AG04450 (cell line): ENCODE data around the gene DCBLD1. TPM values are rescaled to one million over a fixed set of nuclear protein-coding genes. Genes with fewer than 3 reads are reported as not detected.

Experiments
- CTCF ChIA-PET: fragments of 300-600, 350-600 bp; formaldehyde crosslinking; extraction: SDS; loops from one replicate; lab custom pipeline; 2022; ENCODE audit warnings: antibody characterized with exemption, inconsistent platforms; lab: Charles Lee
- POLR2A ChIA-PET: fragments of 350-600 bp; formaldehyde crosslinking; extraction: SDS; loops from one replicate; lab custom pipeline; 2021; ENCODE audit warnings: antibody characterized with exemption, inconsistent platforms; lab: Yijun Ruan, JAX
- DNase-seq: peaks from one replicate; pipeline ENCODE4 v3.0.0-alpha.2; 2011; ENCODE audit warnings: low read depth, low spot score
- H3K27ac ChIP-seq: one replicate; pipeline ENCODE4 v1.5.1; 2012; ENCODE audit warnings: low read depth, low read length, control low read depth
- H3K27me3 ChIP-seq: one replicate; pipeline ENCODE4 v1.6.0; 2012; ENCODE audit warnings: low read length; ENCODE audit not compliant: control insufficient read depth, insufficient read depth
- H3K4me3 ChIP-seq: 2 replicates; pipeline ENCODE4 v1.5.1; 2011; ENCODE audit warnings: mild to moderate bottlenecking, low read depth, low read length, control low read depth
- H3K9me3 ChIP-seq: 2 replicates; pipeline ENCODE4 v1.5.1; 2012; ENCODE audit warnings: low read length; ENCODE audit not compliant: control insufficient read depth, insufficient read depth
- CTCF ChIP-seq: IDR thresholded peaks from 2 replicates; pipeline ENCODE4 v1.5.1; 2011; ENCODE audit warnings: low read depth, low read length, control low read depth, inconsistent platforms
- polyA plus RNA-seq: library from polyadenylated mRNA; depleted of rRNA; stranded (reverse); fragments of >200 nt; gene quantifications from 2 replicates; pipeline ENCODE4 v1.2.3, GENCODE V29; 2011

Gene DCBLD1
- polyA plus RNA-seq, 1 experiment: 19.0 TPM

- no peak overlapping the region for H3K4me3 ChIP-seq
- TF ChIP-seq CTCF: no peak
- CTCF ChIA-PET: no interaction called here
- no peaks in the 10 kb centered on the region for H3K9me3 ChIP-seq
- POLR2A ChIA-PET: no interaction called here
- H3K27ac ChIP-seq: no peak overlapping the region
- no peaks in the 10 kb centered on the region for H3K27me3 ChIP-seq
- DNase-seq: no peak
Observed at GRCh38 chr6:117502580-117502979, 20.1 kb downstream of the DCBLD1 start.

- TF ChIP-seq CTCF: no peak
- CTCF ChIA-PET: no interaction called here
Observed at GRCh38 chr6:117503211-117503610, 20.7 kb downstream of the DCBLD1 start.

GRCh38 chr6:117504478-117505144 is 22.1 kb downstream of the DCBLD1 start:
- ChIA-PET POLR2A (no interaction called here), CTCF (interaction anchor here (1.1 to 1.4 kb wide), 3 partner anchors 51 to 100 kb away, joined by 4 to 5 read pairs (median 4); no protein-coding TSS in a partner anchor)
- Histone ChIP-seq H3K27me3 (no peaks in the 10 kb centered on the region), H3K4me3 (no peak overlapping the region), H3K9me3 (no peaks in the 10 kb centered on the region), H3K27ac (no peak overlapping the region)
- no peak for DNase-seq
- TF ChIP-seq CTCF: no peak

More at GRCh38 chr6:117503211-117503610, 20.7 kb downstream of the DCBLD1 start:
- Histone ChIP-seq H3K27ac (no peak overlapping the region), H3K27me3 (no peaks in the 10 kb centered on the region), H3K4me3 (no peak overlapping the region), H3K9me3 (no peaks in the 10 kb centered on the region)
- POLR2A ChIA-PET: no interaction called here
- DNase-seq: no peak

- POLR2A ChIA-PET: interaction anchor here (1.2 kb wide), 1 partner anchor 22 kb away, joined by 3 read pairs; no protein-coding TSS in a partner anchor
- Histone ChIP-seq H3K27ac (no peak overlapping the region), H3K4me3 (no peak overlapping the region), H3K9me3 (no peaks in the 10 kb centered on the region), H3K27me3 (no peaks in the 10 kb centered on the region)
- no peak for TF ChIP-seq CTCF
- no peak for DNase-seq
- CTCF ChIA-PET: interaction anchor here (1.3 to 1.4 kb wide), 2 partner anchors 56 to 100 kb away, joined by 4 to 5 read pairs; no protein-coding TSS in a partner anchor
Observed at GRCh38 chr6:117505311-117505710, 22.8 kb downstream of the DCBLD1 start.

- H3K9me3 ChIP-seq: no peaks in the 10 kb centered on the region
- POLR2A ChIA-PET: interaction anchor here (1.0 to 1.2 kb wide), 2 partner anchors 23 to 96 kb away, joined by 3 read pairs; partner anchors contain the start of gene GOPC
- no peak for TF ChIP-seq CTCF
- no peak overlapping the region for H3K4me3 ChIP-seq
- CTCF ChIA-PET: no interaction called here
- no peak for DNase-seq
- peak overlapping the region; percentile 47 for H3K27ac ChIP-seq
- H3K27me3 ChIP-seq: no peaks in the 10 kb centered on the region
Observed at GRCh38 chr6:117506180-117506835, 23.8 kb downstream of the DCBLD1 start.
